ENCODE results near the gene ITGA3.
"Not testable (repeated sequence)": the region's sequence is repeated elsewhere in the genome, so short reads cannot be mapped to it uniquely, and the experiment has no call there.

The ITGA3 gene

GRCh38 chr17:50034498-50035364 is 21.2 kb upstream of the ITGA3 start:
- no peak overlapping the region for H3K4me3 ChIP-seq (ENCODE audit: low read depth, low read length)
- DNase-seq (ENCODE audit: low read depth) = no peak
- no peak for TF ChIP-seq CTCF (IDR thresholded peaks at IDR 0.05; ENCODE audit: control insufficient read depth, extremely low read depth, insufficient read depth)

GRCh38 chr17:50035421-50035879 is 20.5 kb upstream of the ITGA3 start:
- no peak for DNase-seq (ENCODE audit: low read depth)
- TF ChIP-seq CTCF (IDR thresholded peaks at IDR 0.05; ENCODE audit: control insufficient read depth, extremely low read depth, insufficient read depth) = no peak
- no peak overlapping the region for H3K4me3 ChIP-seq (ENCODE audit: low read depth, low read length)

- TF ChIP-seq CTCF (IDR thresholded peaks at IDR 0.05; ENCODE audit: control insufficient read depth, extremely low read depth, insufficient read depth) = no peak
- DNase-seq (ENCODE audit: low read depth) = no peak
- H3K4me3 ChIP-seq (ENCODE audit: low read depth, low read length) = no peak overlapping the region
Observed at GRCh38 chr17:50035945-50036344, 20.0 kb upstream of the ITGA3 start.

- H3K4me3 ChIP-seq (ENCODE audit: low read depth, low read length) = no peak overlapping the region
- TF ChIP-seq CTCF (IDR thresholded peaks at IDR 0.05; ENCODE audit: control insufficient read depth, extremely low read depth, insufficient read depth) = no peak
- DNase-seq (ENCODE audit: low read depth) = no peak
Observed at GRCh38 chr17:50036455-50037261, 19.3 kb upstream of the ITGA3 start.

GRCh38 chr17:50037321-50038107 is 18.4 kb upstream of the ITGA3 start:
- TF ChIP-seq CTCF (IDR thresholded peaks at IDR 0.05; ENCODE audit: control insufficient read depth, extremely low read depth, insufficient read depth) = no peak
- H3K4me3 ChIP-seq (ENCODE audit: low read depth, low read length) = no peak overlapping the region
- no peak for DNase-seq (ENCODE audit: low read depth)

- DNase-seq (ENCODE audit: low read depth) = no peak
- no peak overlapping the region for H3K4me3 ChIP-seq (ENCODE audit: low read depth, low read length)
- TF ChIP-seq CTCF (IDR thresholded peaks at IDR 0.05; ENCODE audit: control insufficient read depth, extremely low read depth, insufficient read depth) = no peak
Observed at GRCh38 chr17:50039058-50039457, 16.9 kb upstream of the ITGA3 start.

GRCh38 chr17:50040496-50040895 is 15.4 kb upstream of the ITGA3 start:
- not testable (repeated sequence) for H3K4me3 ChIP-seq (ENCODE audit: low read depth, low read length); DNase-seq (ENCODE audit: low read depth)
